ENCODE results near the gene RNASEH2B. TPM values are rescaled to one million over a fixed set of nuclear protein-coding genes. Genes with fewer than 3 reads are reported as not detected.

Gene RNASEH2B
- total and polyA plus RNA-seq, 2 of the 13 experiments (the other 11 are each of a cell fraction or from before 2014, with no cell fraction given): 17.2 to 55.4 TPM

- no peak overlapping the region for H3K27ac ChIP-seq (ENCODE audit: extremely low read length, insufficient read depth, low read length)
- CTCF ChIA-PET (ENCODE audit: low intra/inter-chr PET ratio, low total read pairs): no interaction called here
- WGBS (ENCODE audit: low lambda C conversion rate): 70% methylated on average over 3 of the region's 3 CpGs
- peaks cover 2 to 4% of the 10 kb centered on the region in 2 experiments; a peak in 4 of 5 replicates for H3K36me3 ChIP-seq (replicated peaks in 1 of 2; ENCODE audit: control insufficient read depth in 1 of 2, insufficient read depth in 2 of 2, low read length in 2 of 2)
- no peaks in the 10 kb centered on the region for H3K79me2 ChIP-seq (ENCODE audit: insufficient read depth, low read length)
- intact Hi-C loops (cut with micrococcal nuclease; ENCODE audit: unreplicated experiment) (no loop called here), in situ Hi-C loops (cut with HindIII; ENCODE audit: extremely low pct_ligation_motif_present, low pct_unique_long_range_greater_than_20kb) (no loop called here)
- no peaks in the 10 kb centered on the region for H3K4me1 ChIP-seq (ENCODE audit: insufficient read depth, low read length)
- TF ChIP-seq ZNF317 (CRISPR knock-in tag; IDR thresholded peaks at IDR 0.05) (no peak), RFX5 (IDR thresholded peaks at IDR 0.05; ENCODE audit: low read depth, low read length) (no peak), DNMT1 (CRISPR knock-in tag; IDR thresholded peaks at IDR 0.05) (no peak), SRSF1 (optimal IDR thresholded peaks at IDR 0.05; ENCODE audit: low read depth, low read length) (no peak), ZNF143 (CRISPR knock-in tag; IDR thresholded peaks at IDR 0.05) (no peak), NKX3-1 (CRISPR knock-in tag; IDR thresholded peaks at IDR 0.05) (no peak)
- TF ChIP-seq, protein P1, sequence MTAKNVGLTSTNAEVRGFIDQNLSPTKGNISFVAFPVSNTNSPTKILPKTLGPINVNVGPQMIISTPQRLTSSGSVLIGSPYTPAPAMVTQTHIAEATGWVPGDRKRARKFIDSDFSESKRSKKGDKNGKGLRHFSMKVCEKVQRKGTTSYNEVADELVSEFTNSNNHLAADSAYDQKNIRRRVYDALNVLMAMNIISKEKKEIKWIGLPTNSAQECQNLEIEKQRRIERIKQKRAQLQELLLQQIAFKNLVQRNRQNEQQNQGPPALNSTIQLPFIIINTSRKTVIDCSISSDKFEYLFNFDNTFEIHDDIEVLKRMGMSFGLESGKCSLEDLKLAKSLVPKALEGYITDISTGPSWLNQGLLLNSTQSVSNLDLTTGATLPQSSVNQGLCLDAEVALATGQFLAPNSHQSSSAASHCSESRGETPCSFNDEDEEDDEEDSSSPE (CRISPR knock-in tag; IDR thresholded peaks at IDR 0.05): no peak
- DNase-seq (ENCODE audit: low spot score): no peak
- H3K27me3 ChIP-seq (ENCODE audit: control insufficient read depth in 1 of 2, insufficient read depth in 2 of 2, low read length in 2 of 2): no peaks in the 10 kb centered on the region
- no TSS peak for BruUV-seq (replicated peaks)
- FAIRE-seq: no peak
- H4K20me1 ChIP-seq (ENCODE audit: insufficient read depth, low read length): no peaks in the 10 kb centered on the region
- no peaks in the 10 kb centered on the region for H3K9me3 ChIP-seq (ENCODE audit: low read length)
- H3K4me2 ChIP-seq (ENCODE audit: low read depth, low read length): no peak overlapping the region
- POLR2A ChIA-PET: no interaction called here
- no peak overlapping the region for H3K4me3 ChIP-seq (replicated peaks in 1 of 3; ENCODE audit: insufficient read depth in 1 of 3, low read depth in 2 of 3, low read length in 3 of 3)
- ATAC-seq: no peak
- H3K9ac ChIP-seq (ENCODE audit: insufficient read depth, low read depth, low read length): no peak overlapping the region
- no peak overlapping the region for H2AFZ ChIP-seq (ENCODE audit: low read length)
These were observed 41.3 kb downstream of the RNASEH2B start for GRCh38 chr13:50950849-50951248.

- Histone ChIP-seq H2AFZ (ENCODE audit: low read length) (no peak overlapping the region), H3K27me3 (ENCODE audit: control insufficient read depth in 1 of 2, insufficient read depth in 2 of 2, low read length in 2 of 2) (no peaks in the 10 kb centered on the region), H3K4me3 (replicated peaks in 1 of 3; ENCODE audit: insufficient read depth in 1 of 3, low read depth in 2 of 3, low read length in 3 of 3) (no peak overlapping the region), H3K4me2 (ENCODE audit: low read depth, low read length) (no peak overlapping the region), H3K9me3 (ENCODE audit: low read length) (no peaks in the 10 kb centered on the region), H3K27ac (ENCODE audit: extremely low read length, insufficient read depth, low read length) (no peak overlapping the region), H4K20me1 (ENCODE audit: insufficient read depth, low read length) (no peaks in the 10 kb centered on the region), H3K36me3 (replicated peaks in 1 of 2; ENCODE audit: control insufficient read depth in 1 of 2, insufficient read depth in 2 of 2, low read length in 2 of 2) (peaks cover 2 to 4% of the 10 kb centered on the region in 2 experiments; a peak in 4 of 5 replicates), H3K4me1 (ENCODE audit: insufficient read depth, low read length) (no peaks in the 10 kb centered on the region), H3K79me2 (ENCODE audit: insufficient read depth, low read length) (no peaks in the 10 kb centered on the region), H3K9ac (ENCODE audit: insufficient read depth, low read depth, low read length) (no peak overlapping the region)
- CTCF ChIA-PET (ENCODE audit: low intra/inter-chr PET ratio, low total read pairs): no interaction called here
- no TSS peak for BruUV-seq (replicated peaks)
- 96% methylated on average over 3 of the region's 3 CpGs for WGBS (ENCODE audit: low lambda C conversion rate)
- ATAC-seq: no peak
- intact Hi-C loops (cut with micrococcal nuclease; ENCODE audit: unreplicated experiment): no loop called here
- in situ Hi-C loops (cut with HindIII; ENCODE audit: extremely low pct_ligation_motif_present, low pct_unique_long_range_greater_than_20kb): no loop called here
- POLR2A ChIA-PET: no interaction called here
- no peak for DNase-seq (ENCODE audit: low spot score)
- FAIRE-seq: no peak
- TF ChIP-seq IRF1 (CRISPR knock-in tag; IDR thresholded peaks at IDR 0.05; ENCODE audit: low read depth): no peak
- TF ChIP-seq ZBTB14 (CRISPR knock-in tag; IDR thresholded peaks at IDR 0.05): no peak
- TF ChIP-seq RXRB (CRISPR knock-in tag; IDR thresholded peaks at IDR 0.05; ENCODE audit: borderline replicate concordance): no peak
- TF ChIP-seq NFAT5 (CRISPR knock-in tag; IDR thresholded peaks at IDR 0.05): no peak
These were observed 41.8 kb downstream of the RNASEH2B start for GRCh38 chr13:50951366-50951765.
